Stimulated activated naive B cell treated with anti-CD40 and anti-IgM and Interleukin-4, amounts not matched to agents 10 μg/mL and 1 μg/mL and 100 μg/mL, for 72 hours (primary cell): ENCODE results near the gene VPS8.

ENCODE experiments used
- ATAC-seq, 2 donors: fragments of 150-1000 bp; cut with Tn5 transposase; replicated peaks; 2 replicates each; pipeline ENCODE4 v1.10.0; 2021; ENCODE audit warnings: moderate library complexity in 1 of 2
- DNase-seq: peaks from one replicate; pipeline ENCODE4 v3.0.0; 2021
- H3K27ac Mint-ChIP-seq: one replicate; pipeline ENCODE4 v1.8.0; 2022; ENCODE audit warnings: mild to moderate bottlenecking, mixed read lengths
- H3K27me3 Mint-ChIP-seq, 2 donors: one replicate each; pipeline ENCODE4 v1.8.0; 2022; ENCODE audit warnings: mixed read lengths in 2 of 2
- H3K36me3 Mint-ChIP-seq, 2 donors: one replicate each; pipeline ENCODE4 v1.8.0; 2022; ENCODE audit warnings: mixed read lengths in 2 of 2, mild to moderate bottlenecking in 1 of 2
- H3K4me1 Mint-ChIP-seq, 2 donors: one replicate each; pipeline ENCODE4 v1.8.0; 2022; ENCODE audit warnings: mixed read lengths in 2 of 2, mild to moderate bottlenecking in 1 of 2
- H3K4me3 Mint-ChIP-seq, 2 donors: one replicate each; pipeline ENCODE4 v1.8.0; 2022; ENCODE audit warnings: mild to moderate bottlenecking in 2 of 2, mixed read lengths in 2 of 2, moderate library complexity in 1 of 2
- H3K9me3 Mint-ChIP-seq, 2 donors: one replicate each; pipeline ENCODE4 v1.8.0; 2022; ENCODE audit warnings: mixed read lengths in 2 of 2, mild to moderate bottlenecking in 1 of 2

The VPS8 gene

DNA sequence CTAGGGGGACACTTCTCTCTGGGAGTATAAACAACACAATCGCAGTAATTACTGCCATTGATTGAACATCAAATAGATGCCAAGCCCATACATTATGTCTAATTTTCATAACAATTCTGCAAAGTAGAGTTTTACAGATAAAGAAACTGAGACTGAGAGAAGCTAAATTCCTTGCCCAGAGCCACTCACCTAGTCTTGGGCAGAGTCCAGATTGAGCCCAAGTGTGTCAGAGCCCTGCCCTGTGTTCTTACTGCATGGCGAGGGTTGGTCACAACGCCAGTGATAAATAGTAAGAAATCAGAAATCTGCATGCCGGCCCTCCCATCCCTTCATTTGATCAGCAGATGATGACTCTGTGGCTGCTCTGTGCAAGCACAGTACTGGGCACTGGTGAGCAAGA lies 234.6 kb downstream of the VPS8 start:
- H3K27me3 Mint-ChIP-seq = no peaks in the 10 kb centered on the region
- peaks cover 0 to 5% of the 10 kb centered on the region in 2 donors for H3K9me3 Mint-ChIP-seq
- no peak for ATAC-seq
- H3K27ac Mint-ChIP-seq = no peak overlapping the region
- no peak for DNase-seq
- no peak overlapping the region for H3K4me3 Mint-ChIP-seq
- H3K4me1 Mint-ChIP-seq = no peaks in the 10 kb centered on the region
- peaks cover 52 to 74% of the 10 kb centered on the region in 2 donors for H3K36me3 Mint-ChIP-seq

DNA sequence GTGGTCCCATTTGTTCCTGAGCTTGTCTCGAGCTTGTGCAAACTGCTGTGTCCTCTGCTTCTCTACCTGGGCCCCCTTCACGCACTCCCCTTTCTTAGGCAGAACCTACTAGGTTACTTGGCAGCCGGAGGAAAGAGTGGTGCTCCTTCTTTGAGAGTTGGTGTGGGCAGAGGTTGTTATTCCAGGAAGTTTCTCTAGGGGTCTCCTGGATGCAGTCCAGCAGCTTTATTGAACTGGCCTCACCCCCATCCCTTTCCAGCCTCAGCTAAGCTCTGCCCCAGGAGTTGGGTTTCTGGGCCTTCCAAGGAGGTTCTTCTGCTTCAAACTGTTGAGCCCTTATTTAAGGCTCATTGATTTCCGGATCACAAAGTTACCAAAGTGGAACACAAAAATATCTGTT lies 237.7 kb downstream of the VPS8 start:
- Mint-ChIP-seq H3K36me3 (peaks cover 73 to 90% of the 10 kb centered on the region in 2 donors), H3K4me3 (no peak overlapping the region), H3K27ac (no peak overlapping the region), H3K4me1 (no peaks in the 10 kb centered on the region), H3K9me3 (peaks cover 5 to 12% of the 10 kb centered on the region in 2 donors), H3K27me3 (no peaks in the 10 kb centered on the region)
- DNase-seq = no peak
- no peak for ATAC-seq

DNA sequence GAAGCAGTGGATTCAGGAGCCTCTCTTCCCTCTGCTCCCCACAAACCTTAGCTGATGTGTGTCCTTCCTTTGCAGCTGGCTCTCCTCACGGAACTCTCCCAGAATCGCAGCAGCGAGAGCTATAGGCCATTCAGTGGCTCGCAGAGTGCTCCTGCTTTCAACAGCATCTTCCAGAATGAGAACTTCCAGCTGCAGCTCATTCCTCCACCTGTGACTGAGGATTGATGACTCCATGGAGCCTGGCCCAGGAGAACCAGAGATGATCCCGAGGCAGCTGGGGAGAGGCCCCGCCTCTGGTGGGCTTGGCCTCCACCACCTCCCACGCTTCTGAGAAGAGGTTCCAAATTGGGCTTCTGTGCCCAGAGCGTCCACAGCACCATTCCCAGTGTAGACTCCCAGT lies 239.8 kb downstream of the VPS8 start:
- ATAC-seq (no peak), DNase-seq (no peak)
- Mint-ChIP-seq H3K4me3 (no peak overlapping the region), H3K27me3 (no peaks in the 10 kb centered on the region), H3K4me1 (no peaks in the 10 kb centered on the region), H3K9me3 (peaks cover 12 to 24% of the 10 kb centered on the region in 2 donors), H3K36me3 (peaks cover 82 to 92% of the 10 kb centered on the region in 2 donors), H3K27ac (no peak overlapping the region)

DNA sequence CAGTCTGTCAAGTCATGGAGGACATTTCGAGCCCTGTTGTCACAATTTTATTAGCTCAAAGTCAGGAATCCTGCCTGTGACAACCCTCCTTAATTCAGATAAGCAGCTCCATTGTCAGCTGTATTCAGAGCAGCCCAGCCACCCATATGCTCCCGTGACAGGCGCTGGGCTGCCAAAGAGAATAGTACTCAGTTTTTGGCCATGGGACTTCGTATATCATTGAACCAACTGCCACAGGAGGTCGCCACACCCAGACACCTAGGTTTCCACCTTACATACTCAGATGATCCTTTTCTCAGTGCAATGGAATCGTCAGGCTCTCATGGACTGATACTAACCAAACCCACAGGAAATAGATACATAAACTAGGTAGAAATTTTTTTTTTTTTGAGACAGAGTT lies 240.7 kb downstream of the VPS8 start:
- peaks cover 85 to 95% of the 10 kb centered on the region in 2 donors for H3K36me3 Mint-ChIP-seq
- no peak for DNase-seq
- no peak overlapping the region for H3K4me3 Mint-ChIP-seq
- H3K27ac Mint-ChIP-seq = peak overlapping the region; percentile 14
- peaks cover 18 to 28% of the 10 kb centered on the region in 2 donors for H3K9me3 Mint-ChIP-seq
- no peak for ATAC-seq
- no peaks in the 10 kb centered on the region for H3K27me3 Mint-ChIP-seq
- no peaks in the 10 kb centered on the region for H3K4me1 Mint-ChIP-seq

DNA sequence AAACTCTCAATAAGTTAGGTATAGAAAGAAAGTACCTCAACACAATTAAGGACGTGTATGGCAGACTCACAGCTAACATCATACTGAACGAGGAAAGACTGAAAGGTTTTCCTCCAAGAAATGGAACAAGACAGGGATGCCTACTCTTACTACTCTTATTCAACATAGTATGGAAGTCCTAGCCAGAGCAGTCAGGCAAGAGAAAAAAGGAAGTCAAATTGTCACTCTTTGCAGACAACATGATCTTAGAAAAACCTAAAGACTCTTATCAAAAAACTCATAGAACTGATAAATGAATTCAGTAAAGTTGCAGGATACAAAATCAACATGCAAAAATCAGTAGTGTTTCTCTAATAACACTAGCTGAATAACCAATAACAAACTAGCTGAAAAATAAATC lies 244.9 kb downstream of the VPS8 start:
- Mint-ChIP-seq H3K27me3 (no peaks in the 10 kb centered on the region), H3K4me1 (peaks cover 0 to 5% of the 10 kb centered on the region in 2 donors), H3K9me3 (peaks cover 45 to 54% of the 10 kb centered on the region in 2 donors), H3K36me3 (peaks cover 55 to 60% of the 10 kb centered on the region in 2 donors), H3K27ac (no peak overlapping the region), H3K4me3 (no peak overlapping the region)
- ATAC-seq (no peak), DNase-seq (no peak)

DNA sequence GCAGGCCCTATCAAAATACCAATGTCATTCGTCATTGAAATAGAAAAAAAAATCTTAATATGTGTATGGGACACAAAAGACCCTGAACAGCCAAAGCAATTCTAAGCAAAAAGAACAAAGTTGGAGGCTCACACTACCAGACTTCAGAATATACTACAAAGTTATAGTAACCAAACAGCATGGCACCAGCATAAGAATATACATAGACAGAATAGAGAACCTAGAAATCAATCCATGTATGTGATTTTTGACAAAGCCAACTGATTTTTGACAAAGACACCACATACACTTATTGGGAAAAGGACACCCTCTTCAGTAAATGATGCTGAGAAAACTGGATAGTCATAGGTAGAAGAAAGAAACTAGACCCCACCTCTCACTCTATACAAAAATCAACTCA lies 245.9 kb downstream of the VPS8 start:
- Mint-ChIP-seq H3K36me3 (peaks cover 46 to 50% of the 10 kb centered on the region in 2 donors), H3K27me3 (no peaks in the 10 kb centered on the region), H3K9me3 (peaks cover 45 to 54% of the 10 kb centered on the region in 2 donors), H3K4me1 (peaks cover 0 to 5% of the 10 kb centered on the region in 2 donors), H3K4me3 (no peak overlapping the region), H3K27ac (no peak overlapping the region)
- DNase-seq (no peak), ATAC-seq (no peak)

DNA sequence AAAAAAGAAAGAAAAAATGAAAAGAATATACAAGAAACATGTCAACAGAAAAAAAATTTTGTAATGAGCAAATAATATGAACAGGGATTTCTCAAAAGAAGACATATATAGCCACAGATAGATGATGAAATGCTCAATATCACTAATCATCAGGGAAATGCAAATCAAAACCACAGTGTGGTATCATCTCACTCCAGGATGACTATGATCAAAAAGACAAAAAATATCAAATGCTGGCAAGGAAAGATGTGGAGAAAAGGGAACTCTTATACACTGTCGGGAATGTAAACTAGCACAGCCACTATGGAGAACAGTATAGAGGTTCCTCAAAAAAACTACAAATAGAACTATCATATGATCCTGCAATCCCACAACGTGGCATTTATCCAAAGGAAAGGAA lies 246.8 kb downstream of the VPS8 start:
- DNase-seq = no peak
- peaks cover 45 to 54% of the 10 kb centered on the region in 2 donors for H3K9me3 Mint-ChIP-seq
- peaks cover 36 to 41% of the 10 kb centered on the region in 2 donors for H3K36me3 Mint-ChIP-seq
- H3K27ac Mint-ChIP-seq = no peak overlapping the region
- H3K27me3 Mint-ChIP-seq = peaks cover 0 to 3% of the 10 kb centered on the region in 2 donors
- no peak for ATAC-seq
- no peak overlapping the region for H3K4me3 Mint-ChIP-seq
- H3K4me1 Mint-ChIP-seq = peaks cover 0 to 5% of the 10 kb centered on the region in 2 donors

DNA sequence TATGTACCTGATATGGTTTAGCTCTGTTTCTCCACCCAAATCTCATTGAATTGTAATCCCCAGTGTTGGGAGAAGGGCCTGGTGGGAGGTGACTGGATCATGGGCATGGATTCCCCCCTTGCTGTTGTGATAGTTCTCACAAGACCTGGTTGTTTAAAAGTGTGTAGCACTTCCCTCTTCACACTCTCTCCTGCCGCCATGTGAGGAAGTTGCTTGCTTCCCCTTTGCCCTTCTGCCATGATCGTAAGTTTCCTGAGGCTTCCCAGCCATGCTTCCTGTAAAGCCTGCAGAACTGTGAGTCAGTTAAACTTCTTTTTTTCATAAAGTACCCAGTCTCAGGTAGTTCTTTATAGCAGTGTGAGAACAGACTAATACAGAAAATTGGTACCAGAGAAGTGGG lies 247.8 kb downstream of the VPS8 start:
- Mint-ChIP-seq H3K27ac (no peak overlapping the region), H3K9me3 (peaks cover 40 to 47% of the 10 kb centered on the region in 2 donors)

DNA sequence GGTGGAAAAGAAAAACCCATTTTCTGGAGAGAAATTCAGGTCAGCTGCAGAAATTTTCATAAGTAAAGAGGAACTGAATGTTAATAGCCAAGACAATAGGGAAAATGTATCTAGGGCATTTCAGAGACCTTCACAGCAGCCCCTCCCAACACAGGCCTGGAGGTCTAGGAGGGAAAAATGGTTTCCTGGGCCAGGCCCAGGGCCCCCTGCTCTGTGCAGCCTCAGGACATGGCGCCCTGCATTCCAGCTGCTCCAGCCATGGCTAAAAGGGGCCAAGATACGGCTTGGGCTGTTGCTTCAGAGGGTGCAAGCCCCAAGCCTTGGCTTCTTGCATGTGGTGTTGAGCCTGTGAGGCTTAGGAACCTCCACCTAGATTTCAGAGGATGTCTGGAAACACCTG lies 248.7 kb downstream of the VPS8 start:
- Mint-ChIP-seq H3K27ac (no peak overlapping the region), H3K36me3 (peaks cover 19 to 22% of the 10 kb centered on the region in 2 donors), H3K27me3 (peaks cover 0 to 3% of the 10 kb centered on the region in 2 donors), H3K4me1 (peaks cover 0 to 5% of the 10 kb centered on the region in 2 donors), H3K4me3 (no peak overlapping the region), H3K9me3 (peaks cover 37 to 40% of the 10 kb centered on the region in 2 donors)
- no peak for ATAC-seq
- DNase-seq = no peak

More for the DNA sequence above, 247.8 kb downstream of the VPS8 start:
- peaks cover 0 to 3% of the 10 kb centered on the region in 2 donors for H3K27me3 Mint-ChIP-seq
- H3K4me3 Mint-ChIP-seq = no peak overlapping the region
- peaks cover 0 to 5% of the 10 kb centered on the region in 2 donors for H3K4me1 Mint-ChIP-seq
- DNase-seq (no peak), ATAC-seq (no peak)
- peaks cover 27 to 31% of the 10 kb centered on the region in 2 donors for H3K36me3 Mint-ChIP-seq

DNA sequence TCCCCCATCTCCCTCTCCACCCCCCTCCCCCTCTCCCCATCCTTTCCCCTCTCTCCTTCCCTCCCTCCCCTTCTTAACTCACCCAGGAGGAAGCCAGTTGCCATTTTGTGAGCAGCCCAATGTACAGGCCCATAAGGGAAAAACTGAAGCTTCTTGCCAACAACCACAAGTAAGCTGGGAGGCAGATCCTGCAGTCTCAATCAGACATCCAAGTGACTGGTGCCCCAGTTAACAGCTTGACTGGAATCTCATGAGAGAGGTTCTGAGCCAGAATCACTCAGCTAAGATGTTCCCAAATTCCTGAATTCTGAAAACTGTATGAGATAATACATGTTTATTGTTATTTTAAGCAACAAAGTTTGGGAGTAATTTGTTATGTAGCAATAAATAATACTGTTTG lies 250.2 kb downstream of the VPS8 start:
- Mint-ChIP-seq H3K27me3 (peaks cover 0 to 3% of the 10 kb centered on the region in 2 donors), H3K27ac (no peak overlapping the region), H3K4me3 (no peak overlapping the region), H3K4me1 (peaks cover 0 to 5% of the 10 kb centered on the region in 2 donors), H3K9me3 (peaks cover 29 to 34% of the 10 kb centered on the region in 2 donors), H3K36me3 (peaks cover 10 to 11% of the 10 kb centered on the region in 2 donors)
- DNase-seq = no peak
- no peak for ATAC-seq

DNA sequence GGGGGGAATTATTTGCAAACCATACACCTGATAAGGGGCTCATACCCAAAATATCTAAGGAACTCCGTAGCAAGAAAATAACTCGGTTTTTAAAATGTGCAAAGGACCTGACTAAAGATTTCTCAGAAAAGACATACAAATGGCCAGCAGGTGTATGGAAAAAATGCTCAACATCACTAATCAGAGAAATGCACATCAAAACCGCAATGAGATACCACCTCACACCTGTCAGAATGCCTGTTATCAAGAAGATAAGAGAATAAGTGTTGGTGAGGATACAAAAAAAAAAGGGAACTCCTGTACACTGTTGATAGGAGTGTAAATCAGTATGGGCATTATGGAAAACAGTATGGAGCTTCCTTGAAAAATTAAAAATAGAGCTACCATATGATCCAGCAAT lies 251.5 kb downstream of the VPS8 start:
- peaks cover 3 to 6% of the 10 kb centered on the region in 2 donors for H3K36me3 Mint-ChIP-seq
- H3K9me3 Mint-ChIP-seq = peaks cover 22 to 24% of the 10 kb centered on the region in 2 donors
- H3K27me3 Mint-ChIP-seq = peaks cover 0 to 3% of the 10 kb centered on the region in 2 donors
- ATAC-seq (no peak), DNase-seq (no peak)
- peaks cover 0 to 5% of the 10 kb centered on the region in 2 donors for H3K4me1 Mint-ChIP-seq
- H3K4me3 Mint-ChIP-seq = no peak overlapping the region
- no peak overlapping the region for H3K27ac Mint-ChIP-seq

DNA sequence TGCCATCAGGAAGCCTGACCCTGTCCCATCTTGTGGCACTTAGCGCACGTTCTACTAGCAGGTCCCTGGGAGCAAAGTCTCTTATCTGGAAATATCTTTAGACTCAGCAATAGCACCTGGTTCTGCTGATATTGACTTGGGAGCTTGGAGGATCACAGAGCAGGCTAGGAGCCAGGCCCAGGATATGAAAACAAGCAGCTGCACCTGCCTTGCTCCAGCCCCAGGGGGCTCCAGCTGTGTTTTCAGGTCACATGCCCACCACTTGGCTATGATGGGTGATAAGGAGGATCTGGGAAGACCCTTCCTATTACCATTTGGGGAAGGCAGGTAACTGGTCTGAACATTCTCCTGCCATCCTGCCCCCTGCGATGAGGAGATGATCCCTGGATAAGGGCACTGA lies 253.1 kb downstream of the VPS8 start:
- H3K27me3 Mint-ChIP-seq = peaks cover 0 to 3% of the 10 kb centered on the region in 2 donors
- no peak overlapping the region for H3K4me3 Mint-ChIP-seq
- ATAC-seq (no peak), DNase-seq (no peak)
- H3K4me1 Mint-ChIP-seq = peaks cover 0 to 4% of the 10 kb centered on the region in 2 donors
- peaks cover 11 to 14% of the 10 kb centered on the region in 2 donors for H3K9me3 Mint-ChIP-seq
- peaks cover 3% of the 10 kb centered on the region in 2 donors for H3K36me3 Mint-ChIP-seq
- no peak overlapping the region for H3K27ac Mint-ChIP-seq

DNA sequence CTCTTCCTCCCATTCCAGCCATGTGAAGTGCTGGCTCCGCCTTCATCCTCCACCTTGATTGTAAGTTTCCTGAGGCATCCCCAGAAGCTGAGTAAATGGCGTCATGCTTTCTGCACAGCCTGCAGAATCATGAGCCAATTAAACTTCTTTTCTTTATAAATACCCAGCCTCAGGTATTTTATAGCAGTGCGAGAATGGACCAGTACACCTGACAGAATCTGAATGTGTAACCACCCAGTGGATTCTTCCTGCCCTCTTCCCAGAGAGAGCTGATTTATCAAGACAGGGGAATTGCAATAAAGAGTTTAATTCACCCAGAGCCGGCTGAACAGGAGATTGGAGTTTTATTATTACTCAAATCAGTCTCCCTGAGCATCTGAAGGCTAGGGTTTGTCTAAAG lies 254.3 kb downstream of the VPS8 start:
- no peaks in the 10 kb centered on the region for H3K4me1 Mint-ChIP-seq

DNA sequence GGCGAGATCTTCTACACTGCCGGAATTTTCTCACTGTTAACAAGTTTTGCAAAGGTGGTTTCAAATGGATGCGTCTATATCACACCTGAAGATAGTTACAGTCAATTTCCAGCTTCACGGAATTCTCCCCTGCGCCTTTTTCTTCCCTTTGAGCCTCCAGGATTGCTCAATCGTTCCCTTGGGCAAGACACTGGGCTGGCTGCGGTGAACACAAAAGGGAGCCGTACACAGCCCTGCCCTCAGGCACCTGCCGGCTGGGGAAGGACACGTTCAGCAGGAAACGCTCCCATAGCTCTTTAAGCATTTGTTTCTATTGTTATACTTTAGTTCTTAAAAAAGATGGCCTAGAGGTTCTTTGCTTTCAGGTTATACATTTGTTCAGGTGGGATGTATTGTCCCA lies 255.2 kb downstream of the VPS8 start:
- H3K9me3 Mint-ChIP-seq = no peaks in the 10 kb centered on the region
- H3K27me3 Mint-ChIP-seq = peaks cover 0 to 3% of the 10 kb centered on the region in 2 donors
- no peak overlapping the region for H3K27ac Mint-ChIP-seq
- H3K4me3 Mint-ChIP-seq = no peak overlapping the region
- no peaks in the 10 kb centered on the region for H3K36me3 Mint-ChIP-seq
- ATAC-seq = no peak
- DNase-seq = no peak
- H3K4me1 Mint-ChIP-seq = no peaks in the 10 kb centered on the region

More for the DNA sequence above, 254.3 kb downstream of the VPS8 start:
- H3K36me3 Mint-ChIP-seq = peaks cover 0 to 3% of the 10 kb centered on the region in 2 donors
- H3K9me3 Mint-ChIP-seq = peaks cover 5 to 6% of the 10 kb centered on the region in 2 donors
- H3K27me3 Mint-ChIP-seq = peaks cover 0 to 3% of the 10 kb centered on the region in 2 donors
- DNase-seq = no peak
- H3K27ac Mint-ChIP-seq = no peak overlapping the region
- no peak overlapping the region for H3K4me3 Mint-ChIP-seq
- no peak for ATAC-seq

DNA sequence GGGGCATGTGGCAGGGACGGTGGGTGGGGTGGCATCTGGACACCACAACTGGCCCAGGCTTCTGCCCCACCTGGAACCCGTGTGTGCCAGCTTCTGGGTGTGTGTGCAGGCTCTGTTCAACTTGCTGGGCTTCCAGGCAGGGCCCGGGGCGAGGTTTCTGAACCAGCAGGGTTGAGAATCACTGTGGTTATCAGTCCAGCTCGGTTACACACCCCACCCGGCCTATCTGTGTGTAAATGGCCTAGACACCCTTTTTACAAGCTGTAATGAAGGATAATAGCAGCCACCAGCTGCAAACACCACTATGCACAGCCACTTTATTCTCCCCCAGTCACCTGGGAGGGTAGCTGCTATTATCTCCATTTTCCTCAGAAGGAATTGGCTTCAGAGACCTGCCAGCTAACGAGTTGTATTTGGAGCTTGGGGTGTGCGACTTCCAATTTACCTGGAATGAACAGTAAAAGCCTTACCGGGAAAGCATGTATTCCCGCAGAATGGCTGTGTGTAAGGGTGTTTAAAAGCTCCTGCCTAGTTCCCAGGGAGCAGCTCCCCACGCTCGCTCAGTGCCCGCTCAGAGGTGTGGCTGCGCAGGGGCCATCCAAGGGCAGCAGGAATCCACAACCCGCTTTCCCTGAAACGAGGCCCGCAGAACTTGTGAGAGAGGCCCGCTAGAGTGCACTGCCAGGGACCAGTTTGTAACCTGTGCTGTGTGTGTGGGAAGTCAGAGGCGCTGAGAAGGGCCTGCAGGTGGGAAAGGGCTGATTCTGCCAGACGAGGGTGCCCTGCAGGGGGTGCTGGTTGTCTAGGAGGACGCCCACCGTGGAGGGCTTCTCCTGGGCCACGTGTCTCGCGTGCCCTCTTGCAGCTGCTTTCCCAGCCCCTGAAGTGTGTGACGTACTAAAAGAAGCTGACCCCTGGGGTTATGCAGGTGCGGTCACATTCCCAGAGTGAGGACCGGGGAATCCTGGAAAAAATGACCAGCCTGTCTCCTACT lies 257.4 kb downstream of the VPS8 start:
- Mint-ChIP-seq H3K27me3 (peaks cover 0 to 5% of the 10 kb centered on the region in 2 donors), H3K36me3 (no peaks in the 10 kb centered on the region), H3K27ac (no peak overlapping the region), H3K4me3 (no peak overlapping the region), H3K9me3 (no peaks in the 10 kb centered on the region), H3K4me1 (no peaks in the 10 kb centered on the region)
- DNase-seq (no peak), ATAC-seq (no peak)
